Mucosa of stomach (tissue), 1 donor: ENCODE data around the gene CEP126.
"Not testable (repeated sequence)": the region's sequence is repeated elsewhere in the genome, so short reads cannot be mapped to it uniquely, and the experiment has no call there.

Experiments
- H3K27me3 ChIP-seq: one replicate; pipeline ENCODE4 v1.7.0; 2013; ENCODE audit warnings: mild to moderate bottlenecking, low read length; ENCODE audit not compliant: control insufficient read depth, insufficient read depth
- H3K36me3 ChIP-seq: one replicate; pipeline ENCODE4 v1.7.0; 2013; ENCODE audit warnings: low read length; ENCODE audit not compliant: control insufficient read depth, insufficient read depth
- H3K4me1 ChIP-seq: one replicate; pipeline ENCODE4 v1.7.0; 2013; ENCODE audit warnings: mild to moderate bottlenecking, low read length; ENCODE audit not compliant: control insufficient read depth, insufficient read depth
- H3K4me3 ChIP-seq: one replicate; pipeline ENCODE4 v1.7.0; 2013; ENCODE audit warnings: low read length
- H3K9ac ChIP-seq: one replicate; pipeline ENCODE4 v1.7.0; 2013; ENCODE audit warnings: mild to moderate bottlenecking, low read length, moderate library complexity
- H3K9me3 ChIP-seq: one replicate; pipeline ENCODE4 v1.7.0; 2013; ENCODE audit warnings: mild to moderate bottlenecking, low read length, moderate library complexity; ENCODE audit not compliant: control insufficient read depth
- donor health status: Pancreatic carcinoma.

CEP126 gene

GRCh38 chr11:101994052-101994469, 79.3 kb downstream of the CEP126 start:
- H3K4me3 ChIP-seq, H3K36me3 ChIP-seq, H3K9me3 ChIP-seq, H3K4me1 ChIP-seq, H3K9ac ChIP-seq, H3K27me3 ChIP-seq: not testable (repeated sequence)

GRCh38 chr11:101996111-101996510, 81.3 kb downstream of the CEP126 start:
- Histone ChIP-seq H3K9ac (no peak overlapping the region), H3K4me1 (no peaks in the 10 kb centered on the region), H3K9me3 (no peaks in the 10 kb centered on the region), H3K4me3 (no peak overlapping the region), H3K27me3 (no peaks in the 10 kb centered on the region), H3K36me3 (no peaks in the 10 kb centered on the region)

DNA sequence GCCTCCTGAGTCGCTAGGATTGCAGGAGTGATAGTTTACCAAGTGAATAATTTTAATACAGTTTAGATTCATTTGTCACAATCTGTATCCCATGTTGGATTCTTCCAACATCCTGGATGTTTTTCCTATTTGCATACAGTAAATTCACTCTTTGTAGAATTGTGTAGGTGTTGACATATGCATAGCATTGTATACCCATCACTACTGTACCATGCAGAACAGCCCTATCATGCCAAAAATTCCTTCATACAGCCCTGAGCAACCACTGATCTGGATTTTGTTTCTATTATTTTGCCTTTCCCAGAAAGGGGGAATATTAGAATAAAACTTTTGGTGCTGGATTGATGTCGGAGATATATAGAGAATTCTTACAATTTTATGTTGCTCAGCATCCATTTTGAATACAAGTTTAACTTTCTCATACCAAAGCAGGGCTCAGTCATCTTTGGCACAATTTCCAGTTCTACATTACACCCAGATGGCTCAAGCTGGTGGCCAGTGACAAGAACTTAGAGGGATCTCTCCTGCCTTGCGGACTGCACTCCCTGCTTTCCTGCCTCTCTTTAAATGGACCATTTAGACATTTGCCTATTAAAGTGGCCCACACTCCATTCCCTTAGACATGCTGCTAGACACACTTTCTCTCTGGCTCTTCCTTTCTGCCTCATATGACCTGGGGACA, 87.0 kb downstream of the CEP126 start:
- Histone ChIP-seq H3K4me1 (peaks cover 4% of the 10 kb centered on the region), H3K9me3 (no peaks in the 10 kb centered on the region), H3K27me3 (no peaks in the 10 kb centered on the region), H3K9ac (no peak overlapping the region), H3K36me3 (no peaks in the 10 kb centered on the region), H3K4me3 (no peak overlapping the region)

DNA sequence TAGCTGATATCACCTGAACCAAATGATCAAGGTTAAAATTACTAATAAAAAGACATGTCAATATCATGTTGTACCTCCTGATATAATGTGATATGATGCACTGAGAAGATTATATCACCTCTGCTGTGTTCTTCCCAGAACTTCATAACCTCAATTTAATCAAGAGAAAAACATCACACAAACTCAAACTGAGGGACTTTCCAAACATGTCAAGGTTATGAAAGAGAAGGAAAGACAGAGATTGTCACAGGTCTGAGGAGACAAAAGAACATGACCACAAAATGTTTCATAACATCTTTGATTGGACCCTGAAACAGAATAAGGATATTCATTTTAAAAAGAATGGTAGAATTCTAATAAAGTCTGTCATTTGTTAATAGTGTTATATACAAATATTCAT, 89.4 kb downstream of the CEP126 start:
- no peaks in the 10 kb centered on the region for H3K9me3 ChIP-seq
- no peak overlapping the region for H3K9ac ChIP-seq
- peaks cover 13% of the 10 kb centered on the region for H3K4me1 ChIP-seq
- no peak overlapping the region for H3K4me3 ChIP-seq
- no peaks in the 10 kb centered on the region for H3K27me3 ChIP-seq
- no peaks in the 10 kb centered on the region for H3K36me3 ChIP-seq

DNA sequence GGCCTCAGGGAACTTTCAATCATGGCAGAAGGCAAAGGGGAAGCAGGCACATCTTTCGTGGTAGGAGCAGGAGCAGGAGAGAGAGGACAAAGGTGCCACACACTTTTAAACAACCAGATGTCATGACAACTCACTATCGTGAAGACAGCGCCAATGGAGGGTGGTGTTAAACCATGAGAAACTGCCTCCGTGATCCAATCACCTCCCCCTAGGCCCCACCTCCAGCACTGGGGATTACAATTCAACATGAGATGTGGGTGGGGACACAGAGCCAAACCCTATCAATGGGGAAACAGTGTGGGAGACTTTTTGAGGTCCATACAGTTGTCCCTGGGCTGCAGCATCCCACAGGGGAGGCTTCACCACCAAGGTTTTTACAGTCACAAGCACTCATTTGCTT, 90.5 kb downstream of the CEP126 start:
- no peak overlapping the region for H3K4me3 ChIP-seq
- H3K27me3 ChIP-seq = no peaks in the 10 kb centered on the region
- no peaks in the 10 kb centered on the region for H3K9me3 ChIP-seq
- no peaks in the 10 kb centered on the region for H3K36me3 ChIP-seq
- H3K9ac ChIP-seq = no peak overlapping the region
- H3K4me1 ChIP-seq = peaks cover 13% of the 10 kb centered on the region

DNA sequence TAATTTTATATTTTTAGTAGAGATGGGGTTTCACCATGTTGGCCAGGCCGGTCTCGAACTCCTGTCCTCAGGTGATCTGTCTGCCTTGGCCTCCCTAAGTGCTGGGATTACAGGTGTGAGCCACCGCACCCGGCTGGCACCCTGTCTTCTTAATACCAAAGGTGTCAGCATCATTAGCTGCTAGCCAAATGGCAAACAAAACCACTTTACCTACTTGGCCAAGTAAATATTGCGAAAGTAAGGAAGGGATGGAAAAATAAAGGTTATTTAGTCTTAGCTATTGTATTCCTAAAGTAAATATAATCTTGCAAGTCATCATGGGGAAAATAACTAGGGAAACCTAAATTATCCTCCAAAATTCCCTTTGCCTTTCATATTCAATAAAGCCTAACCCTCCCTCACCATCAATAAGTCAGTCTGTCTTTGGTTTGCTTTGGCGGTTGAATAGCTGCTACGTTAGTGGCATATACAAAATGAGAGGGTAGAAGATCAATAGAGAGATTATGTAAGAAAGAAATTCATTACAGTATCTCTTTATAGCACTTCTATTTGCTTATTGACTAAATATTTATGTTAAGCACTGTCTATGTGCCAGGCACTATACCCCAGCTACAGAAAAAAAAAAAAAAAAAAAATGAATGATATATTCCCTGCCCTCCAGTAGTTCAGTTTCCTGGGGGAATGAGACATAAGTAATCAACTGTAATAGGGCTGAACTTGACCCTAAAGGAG, 92.2 kb downstream of the CEP126 start:
- no peaks in the 10 kb centered on the region for H3K9me3 ChIP-seq
- peaks cover 20% of the 10 kb centered on the region for H3K4me1 ChIP-seq
- no peak overlapping the region for H3K9ac ChIP-seq
- H3K27me3 ChIP-seq = no peaks in the 10 kb centered on the region
- H3K4me3 ChIP-seq = no peak overlapping the region
- no peaks in the 10 kb centered on the region for H3K36me3 ChIP-seq

DNA sequence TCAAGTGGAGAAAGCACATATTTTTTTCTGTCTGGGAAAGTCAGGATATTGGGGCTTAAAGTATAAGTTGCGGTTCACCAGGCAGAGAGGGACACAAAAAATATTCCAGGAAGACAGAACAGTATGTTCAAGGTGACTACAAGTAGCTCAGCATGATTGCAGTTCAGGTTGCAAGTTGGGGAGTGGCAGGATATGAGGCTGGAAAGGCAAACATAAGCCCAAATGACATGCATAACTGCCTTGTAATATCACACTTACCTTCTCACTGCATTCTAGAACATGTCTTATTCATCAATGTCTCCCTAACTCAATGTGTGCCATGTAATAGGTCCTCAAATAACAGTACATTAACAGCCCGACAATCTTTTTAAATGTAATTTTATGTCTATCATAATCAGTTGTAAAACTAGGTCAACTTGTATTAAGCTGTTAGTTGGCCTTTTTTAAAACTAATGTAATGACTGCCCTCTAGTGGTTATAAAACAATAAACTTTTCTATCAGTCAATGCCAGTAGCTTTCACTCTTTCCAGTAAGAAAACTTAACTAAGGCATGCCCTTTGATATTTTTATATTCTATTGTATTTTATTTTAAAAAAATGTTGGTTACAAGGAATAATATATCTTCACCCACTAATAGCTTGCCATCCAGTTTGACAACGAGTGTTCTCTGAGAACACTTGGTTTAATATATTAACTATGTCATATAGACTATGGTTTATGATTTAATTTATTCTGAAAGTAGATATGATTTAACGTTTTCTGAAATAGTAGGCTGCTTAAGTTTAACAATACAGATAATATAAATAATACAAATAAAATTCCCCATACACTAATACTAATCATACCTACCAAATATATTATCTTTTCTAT, 93.0 kb downstream of the CEP126 start:
- Histone ChIP-seq H3K36me3 (no peaks in the 10 kb centered on the region), H3K4me1 (peaks cover 20% of the 10 kb centered on the region), H3K9me3 (no peaks in the 10 kb centered on the region), H3K9ac (no peak overlapping the region), H3K27me3 (peaks cover 3% of the 10 kb centered on the region), H3K4me3 (no peak overlapping the region)

DNA sequence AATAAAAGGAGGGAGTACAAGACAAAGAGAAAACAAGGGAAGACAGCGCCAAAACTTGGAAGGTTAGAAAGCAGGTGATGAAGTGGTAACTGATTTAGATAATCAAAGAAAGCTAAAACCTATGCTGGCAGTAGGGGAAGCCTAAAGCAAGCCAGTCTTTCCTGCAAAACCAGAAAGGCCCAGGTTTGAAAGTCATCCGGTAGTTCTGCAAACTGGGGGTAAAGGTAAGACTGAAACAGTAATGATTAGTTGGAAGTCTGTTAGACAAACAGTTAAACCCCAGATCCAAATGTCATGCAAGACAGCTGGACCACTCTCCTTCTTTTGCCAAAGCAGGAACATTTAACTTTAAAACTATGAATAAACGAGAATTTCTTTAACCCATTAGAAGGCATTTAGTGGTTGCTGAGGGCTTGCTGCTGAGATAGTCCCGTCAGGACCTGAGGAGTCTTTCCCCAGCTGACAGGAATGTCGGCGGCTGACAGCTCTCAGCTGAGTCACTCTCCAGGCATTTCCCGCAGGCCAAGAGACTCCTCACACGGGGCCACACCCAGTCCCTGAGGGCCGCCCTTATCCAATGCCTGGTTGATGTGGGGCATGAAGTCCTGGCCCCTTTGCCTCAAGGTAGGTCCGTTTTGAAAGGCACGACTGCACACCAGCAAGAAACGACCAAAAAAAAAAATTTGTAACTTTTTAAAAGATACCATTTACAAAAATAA, 96.1 kb downstream of the CEP126 start:
- Histone ChIP-seq H3K27me3 (peaks cover 4% of the 10 kb centered on the region), H3K4me3 (no peak overlapping the region), H3K4me1 (peaks cover 20% of the 10 kb centered on the region), H3K36me3 (no peaks in the 10 kb centered on the region), H3K9me3 (no peaks in the 10 kb centered on the region), H3K9ac (no peak overlapping the region)

DNA sequence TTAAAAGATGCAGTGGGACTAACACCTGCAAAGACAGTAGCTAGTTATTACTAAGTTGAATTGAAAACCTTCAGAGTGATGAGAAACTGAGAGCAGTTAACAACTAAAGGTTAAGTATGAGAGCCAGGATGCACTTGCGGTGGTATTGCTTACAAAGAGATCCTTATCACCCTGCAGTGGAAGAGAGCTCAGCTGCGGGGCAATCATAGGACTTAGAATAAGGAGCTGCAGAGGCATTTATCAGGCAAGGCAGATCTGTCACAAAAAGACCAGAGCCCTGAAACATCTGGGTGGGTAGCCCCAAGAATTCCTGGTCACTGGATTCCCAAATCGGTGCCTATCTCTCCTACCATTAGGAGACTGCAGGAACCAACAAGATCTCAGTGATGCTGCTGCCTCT, 98.1 kb downstream of the CEP126 start:
- H3K9me3 ChIP-seq = no peaks in the 10 kb centered on the region
- H3K4me1 ChIP-seq = peaks cover 7% of the 10 kb centered on the region
- no peak overlapping the region for H3K9ac ChIP-seq
- peaks cover 4% of the 10 kb centered on the region for H3K27me3 ChIP-seq
- no peaks in the 10 kb centered on the region for H3K36me3 ChIP-seq
- no peak overlapping the region for H3K4me3 ChIP-seq

DNA sequence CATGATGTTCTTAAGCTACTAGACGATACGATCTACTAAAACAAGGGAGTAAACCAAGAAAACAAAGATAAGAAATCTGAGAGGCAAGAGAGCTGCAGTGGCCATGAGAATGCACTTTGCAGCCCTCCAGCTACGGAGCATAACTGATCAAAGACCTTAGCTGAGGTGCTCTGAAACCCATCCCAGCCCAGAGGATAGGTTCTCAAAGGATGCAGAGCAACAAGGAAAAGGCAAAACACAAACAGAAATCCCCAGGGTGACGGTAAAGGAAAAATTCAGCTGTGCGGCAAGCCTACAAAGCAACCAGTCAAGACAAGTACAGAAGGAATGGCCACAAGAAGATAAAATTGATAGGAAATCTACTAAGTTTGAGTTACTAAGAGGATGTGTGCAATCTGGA, 99.9 kb downstream of the CEP126 start:
- Histone ChIP-seq H3K36me3 (no peaks in the 10 kb centered on the region), H3K4me1 (peaks cover 7% of the 10 kb centered on the region), H3K27me3 (peaks cover 4% of the 10 kb centered on the region), H3K9me3 (no peaks in the 10 kb centered on the region), H3K9ac (no peak overlapping the region), H3K4me3 (no peak overlapping the region)

- H3K4me1 ChIP-seq = no peaks in the 10 kb centered on the region
- no peaks in the 10 kb centered on the region for H3K9me3 ChIP-seq
- no peak overlapping the region for H3K4me3 ChIP-seq
- H3K27me3 ChIP-seq = peaks cover 4% of the 10 kb centered on the region
- H3K9ac ChIP-seq = no peak overlapping the region
- no peaks in the 10 kb centered on the region for H3K36me3 ChIP-seq
Measured at GRCh38 chr11:102017026-102017425, 102.2 kb downstream of the CEP126 start.
